GM18861 (cell line): ENCODE results near the gene TOMM20.
A peak's percentile ranks its signal among the peaks of the same experiment; 100 is the strongest.
"Not testable (repeated sequence)": the region's sequence is repeated elsewhere in the genome, so short reads cannot be mapped to it uniquely, and the experiment has no call there.

Experiments
- ATAC-seq: cut with Tn5 transposase; IDR thresholded peaks from one replicate; pipeline ENCODE4 v1.9.1; 2021; ENCODE audit not compliant: unreplicated experiment

Gene TOMM20

GRCh38 chr1:235080297-235080657 is 48.4 kb downstream of the TOMM20 start:
- ATAC-seq, result not testable (repeated sequence)

GRCh38 chr1:235079443-235080296 is 49.0 kb downstream of the TOMM20 start:
- no peak for ATAC-seq

- no peak for ATAC-seq
Observed at GRCh38 chr1:235078480-235079381, 49.9 kb downstream of the TOMM20 start.

- peak; percentile 28 for ATAC-seq
Observed at GRCh38 chr1:235077571-235078479, 50.8 kb downstream of the TOMM20 start.

GRCh38 chr1:235077163-235077540 is 51.5 kb downstream of the TOMM20 start:
- no peak for ATAC-seq

GRCh38 chr1:235076504-235077162 is 52.0 kb downstream of the TOMM20 start:
- ATAC-seq, result no peak

- ATAC-seq, result no peak
Observed at GRCh38 chr1:235075777-235076308, 52.8 kb downstream of the TOMM20 start.

- ATAC-seq, result peak; percentile 51
Observed at GRCh38 chr1:235075048-235075776, 53.4 kb downstream of the TOMM20 start.

GRCh38 chr1:235074523-235075047 is 54.1 kb downstream of the TOMM20 start:
- peak; percentile 37 for ATAC-seq

- no peak for ATAC-seq
Observed at GRCh38 chr1:235073968-235074522, 54.6 kb downstream of the TOMM20 start.

- ATAC-seq, result no peak
Observed at GRCh38 chr1:235073331-235073967, 55.2 kb downstream of the TOMM20 start.

GRCh38 chr1:235072577-235072976 is 56.1 kb downstream of the TOMM20 start:
- not testable (repeated sequence) for ATAC-seq

- no peak for ATAC-seq
Observed at GRCh38 chr1:235072096-235072495, 56.5 kb downstream of the TOMM20 start.

- no peak for ATAC-seq
Observed at GRCh38 chr1:235070819-235071218, 57.8 kb downstream of the TOMM20 start.

GRCh38 chr1:235069577-235070563 is 58.8 kb downstream of the TOMM20 start:
- no peak for ATAC-seq

- no peak for ATAC-seq
Observed at GRCh38 chr1:235069176-235069575, 59.5 kb downstream of the TOMM20 start.
